GM12873 (cell line): ENCODE measurements around the gene SORBS2.

ENCODE experiments used
- TF ChIP-seq, protein P1 (sequence below): IDR thresholded peaks from 2 replicates; pipeline ENCODE4 v1.5.1; 2012; ENCODE audit warnings: low read depth, mild to moderate bottlenecking, moderate library complexity, low read length, control low read depth; ENCODE audit not compliant: insufficient read depth; ENCODE audit errors: missing control alignments

The SORBS2 gene

DNA sequence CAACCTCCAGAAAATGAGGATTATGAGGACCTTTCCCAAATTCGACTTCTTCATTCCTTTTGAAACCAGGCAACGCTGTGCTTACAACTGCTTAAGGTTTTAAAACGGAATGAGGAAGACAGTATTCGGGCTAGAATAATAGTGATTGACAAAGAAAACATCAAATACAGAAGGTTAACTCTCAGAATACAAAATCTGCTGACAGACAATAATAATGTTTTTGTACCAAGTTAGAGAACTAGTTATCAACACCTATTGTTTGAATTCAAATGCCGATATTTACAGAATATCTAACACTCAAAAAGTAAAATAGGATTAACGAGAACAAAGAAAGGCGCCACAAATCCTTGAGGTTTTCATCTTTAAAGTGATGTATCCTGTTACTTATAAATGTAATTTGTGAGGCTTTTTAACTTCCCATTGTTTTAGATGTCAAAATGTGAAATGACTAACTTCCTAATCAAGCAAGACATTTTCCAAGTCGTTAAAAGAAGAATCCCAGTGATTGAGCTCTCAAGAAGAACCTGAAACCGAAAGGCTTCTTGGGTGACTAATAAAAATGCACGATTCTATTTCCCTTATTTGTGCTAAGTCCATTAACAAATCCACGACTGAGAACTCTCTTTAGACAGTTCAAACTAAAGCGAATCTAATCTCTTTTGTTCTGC, 118.3 kb downstream of the SORBS2 start:
- TF ChIP-seq, protein P1, sequence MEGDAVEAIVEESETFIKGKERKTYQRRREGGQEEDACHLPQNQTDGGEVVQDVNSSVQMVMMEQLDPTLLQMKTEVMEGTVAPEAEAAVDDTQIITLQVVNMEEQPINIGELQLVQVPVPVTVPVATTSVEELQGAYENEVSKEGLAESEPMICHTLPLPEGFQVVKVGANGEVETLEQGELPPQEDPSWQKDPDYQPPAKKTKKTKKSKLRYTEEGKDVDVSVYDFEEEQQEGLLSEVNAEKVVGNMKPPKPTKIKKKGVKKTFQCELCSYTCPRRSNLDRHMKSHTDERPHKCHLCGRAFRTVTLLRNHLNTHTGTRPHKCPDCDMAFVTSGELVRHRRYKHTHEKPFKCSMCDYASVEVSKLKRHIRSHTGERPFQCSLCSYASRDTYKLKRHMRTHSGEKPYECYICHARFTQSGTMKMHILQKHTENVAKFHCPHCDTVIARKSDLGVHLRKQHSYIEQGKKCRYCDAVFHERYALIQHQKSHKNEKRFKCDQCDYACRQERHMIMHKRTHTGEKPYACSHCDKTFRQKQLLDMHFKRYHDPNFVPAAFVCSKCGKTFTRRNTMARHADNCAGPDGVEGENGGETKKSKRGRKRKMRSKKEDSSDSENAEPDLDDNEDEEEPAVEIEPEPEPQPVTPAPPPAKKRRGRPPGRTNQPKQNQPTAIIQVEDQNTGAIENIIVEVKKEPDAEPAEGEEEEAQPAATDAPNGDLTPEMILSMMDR, result no peak

GRCh38 chr4:185689407-185689806, 122.6 kb downstream of the SORBS2 start:
- TF ChIP-seq, protein P1, result no peak

DNA sequence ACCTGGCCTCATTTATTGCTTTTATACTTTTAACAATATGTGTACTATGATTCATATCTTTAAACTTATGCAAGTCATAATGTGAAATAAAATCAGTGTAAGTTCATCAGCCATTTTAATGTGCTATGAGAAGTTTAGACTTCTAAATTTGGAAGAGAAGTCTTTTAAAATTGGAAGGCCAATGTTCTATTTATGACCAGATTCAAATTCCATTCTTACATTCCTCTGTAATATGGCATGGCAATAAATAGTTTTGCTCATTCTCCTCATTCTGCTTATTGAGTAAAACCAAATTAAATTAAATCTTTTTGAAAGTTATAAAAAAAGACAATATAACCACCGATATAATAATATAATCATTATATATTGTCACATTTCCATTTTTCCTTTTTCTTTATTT, 126.2 kb downstream of the SORBS2 start:
- TF ChIP-seq, protein P1, result no peak

- TF ChIP-seq, protein P1, result no peak
These were observed 128.1 kb downstream of the SORBS2 start for GRCh38 chr4:185683896-185684295.

- TF ChIP-seq, protein P1, result no peak
These were observed 128.8 kb downstream of the SORBS2 start for GRCh38 chr4:185683222-185683621.

DNA sequence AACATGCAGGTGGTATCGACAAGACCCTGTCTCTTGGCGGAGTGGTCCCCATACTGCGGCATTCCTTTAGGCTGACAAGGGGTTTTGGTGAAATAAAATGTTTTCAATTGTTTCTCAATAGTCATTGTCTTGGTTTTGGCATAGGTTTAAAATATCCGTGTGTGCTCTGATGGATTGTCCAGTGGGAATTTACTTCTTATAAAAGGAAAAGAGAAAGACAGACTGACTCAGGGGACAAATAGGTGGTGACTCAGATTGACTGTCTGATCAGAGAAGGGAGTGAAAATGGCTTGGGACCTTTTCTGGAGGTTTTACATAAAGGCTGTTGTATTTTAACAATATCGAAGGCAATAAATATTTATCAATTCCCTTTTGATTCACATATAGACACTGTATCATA, 129.8 kb downstream of the SORBS2 start:
- TF ChIP-seq, protein P1, result no peak

DNA sequence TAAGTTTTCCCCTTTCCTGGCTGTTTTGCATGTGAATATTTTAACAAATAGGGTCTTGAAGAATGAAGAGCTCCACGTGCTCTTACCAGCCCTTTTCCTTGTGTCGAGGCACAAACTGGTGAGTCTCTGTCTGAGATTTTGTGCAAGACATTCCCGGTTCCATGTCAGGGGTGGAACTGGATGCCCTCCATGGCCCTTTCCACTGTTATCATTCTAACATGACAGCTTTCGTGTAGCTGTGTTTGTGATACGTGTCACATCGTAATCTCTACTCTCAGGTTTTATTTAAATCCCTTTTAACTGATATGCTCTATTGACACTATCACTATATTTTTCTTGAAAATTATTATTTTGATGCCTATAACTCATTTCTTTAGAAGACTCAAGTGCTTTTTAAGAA, 130.4 kb downstream of the SORBS2 start:
- TF ChIP-seq, protein P1, result no peak
